ENCODE results near the gene HOTAIR. TPM values are rescaled to one million over a fixed set of nuclear protein-coding genes. Genes with fewer than 3 reads are reported as not detected.
A peak's percentile ranks its signal among the peaks of the same experiment; 100 is the strongest.

HOTAIR gene
- total RNA-seq, 1 donor from 2014 or later = not detected

- Mint-ChIP-seq H3K36me3 (ENCODE audit: low read depth, unreplicated experiment) (no peaks in the 10 kb centered on the region), H3K4me1 (ENCODE audit: low read depth, unreplicated experiment) (no peaks in the 10 kb centered on the region), H3K27ac (ENCODE audit: unreplicated experiment) (no peak overlapping the region), H3K9me3 (ENCODE audit: unreplicated experiment) (peaks cover 32% of the 10 kb centered on the region), H3K4me3 (ENCODE audit: unreplicated experiment) (no peak overlapping the region), H3K27me3 (ENCODE audit: low read depth, unreplicated experiment) (peaks cover 87% of the 10 kb centered on the region)
- TF ChIP-seq CTCF (IDR thresholded peaks at IDR 0.05; ENCODE audit: insufficient read depth, low read depth, low read length) = no peak
- TF ChIP-seq EZH2 (IDR thresholded peaks at IDR 0.05; ENCODE audit: insufficient read depth, low read length) = peak; percentile 15
- H3K79me2 ChIP-seq (ENCODE audit: insufficient read depth, low read length) = no peaks in the 10 kb centered on the region
- no peak overlapping the region for H3K9ac ChIP-seq (ENCODE audit: low read length)
- H3K4me1 ChIP-seq (ENCODE audit: insufficient read depth, low read length) = no peaks in the 10 kb centered on the region
- FAIRE-seq (no peak), DNase-seq (ENCODE audit: low read depth) (no peak)
- H3K4me3 ChIP-seq (ENCODE audit: insufficient read depth, low read depth, low read length) = no peak overlapping the region
- no peak overlapping the region for H2AFZ ChIP-seq (ENCODE audit: low read depth, low read length)
- no peaks in the 10 kb centered on the region for H3K36me3 ChIP-seq (ENCODE audit: insufficient read depth, low read length)
- peaks cover 7% of the 10 kb centered on the region for H3K9me3 ChIP-seq (ENCODE audit: insufficient read depth, low read depth, low read length)
- peaks cover 91% of the 10 kb centered on the region for H3K27me3 ChIP-seq (ENCODE audit: insufficient read depth, low read length)
- no peak overlapping the region for H3K4me2 ChIP-seq (ENCODE audit: low read length)
- no peaks in the 10 kb centered on the region for H4K20me1 ChIP-seq (ENCODE audit: insufficient read depth, low read length)
- H3K27ac ChIP-seq (ENCODE audit: low read depth, low read length) = no peak overlapping the region
Observed at GRCh38 chr12:53988541-53989226, 13.9 kb upstream of the HOTAIR start.

- H3K9ac ChIP-seq (ENCODE audit: low read length) = no peak overlapping the region
- H3K9me3 ChIP-seq (ENCODE audit: insufficient read depth, low read depth, low read length) = peaks cover 3% of the 10 kb centered on the region
- Mint-ChIP-seq H3K9me3 (ENCODE audit: unreplicated experiment) (peaks cover 31% of the 10 kb centered on the region), H3K4me1 (ENCODE audit: low read depth, unreplicated experiment) (no peaks in the 10 kb centered on the region), H3K27ac (ENCODE audit: unreplicated experiment) (no peak overlapping the region), H3K27me3 (ENCODE audit: low read depth, unreplicated experiment) (peaks cover 87% of the 10 kb centered on the region), H3K4me3 (ENCODE audit: unreplicated experiment) (no peak overlapping the region), H3K36me3 (ENCODE audit: low read depth, unreplicated experiment) (no peaks in the 10 kb centered on the region)
- H2AFZ ChIP-seq (ENCODE audit: low read depth, low read length) = no peak overlapping the region
- TF ChIP-seq CTCF (IDR thresholded peaks at IDR 0.05; ENCODE audit: insufficient read depth, low read depth, low read length) (no peak), EZH2 (IDR thresholded peaks at IDR 0.05; ENCODE audit: insufficient read depth, low read length) (no peak)
- H3K4me1 ChIP-seq (ENCODE audit: insufficient read depth, low read length) = no peaks in the 10 kb centered on the region
- no peaks in the 10 kb centered on the region for H3K79me2 ChIP-seq (ENCODE audit: insufficient read depth, low read length)
- no peaks in the 10 kb centered on the region for H4K20me1 ChIP-seq (ENCODE audit: insufficient read depth, low read length)
- H3K36me3 ChIP-seq (ENCODE audit: insufficient read depth, low read length) = no peaks in the 10 kb centered on the region
- H3K4me3 ChIP-seq (ENCODE audit: insufficient read depth, low read depth, low read length) = no peak overlapping the region
- DNase-seq (ENCODE audit: low read depth) = no peak
- no peak overlapping the region for H3K27ac ChIP-seq (ENCODE audit: low read depth, low read length)
- H3K4me2 ChIP-seq (ENCODE audit: low read length) = no peak overlapping the region
- peaks cover 91% of the 10 kb centered on the region for H3K27me3 ChIP-seq (ENCODE audit: insufficient read depth, low read length)
- FAIRE-seq = no peak
Observed at GRCh38 chr12:53987787-53988230, 13.1 kb upstream of the HOTAIR start.

Measured in astrocyte (in vitro differentiated cells and primary cell).